Measurements from ENCODE around the gene ITGA7. TPM values are rescaled to one million over a fixed set of nuclear protein-coding genes. Genes with fewer than 3 reads are reported as not detected.
A peak's percentile ranks its signal among the peaks of the same experiment; 100 is the strongest.

The ITGA7 gene
- total RNA-seq, 1 donor from 2014 or later, result 0.94 TPM

- no peaks in the 10 kb centered on the region for H3K36me3 Mint-ChIP-seq (ENCODE audit: low read depth)
- no peaks in the 10 kb centered on the region for H3K9me3 Mint-ChIP-seq
- no peak overlapping the region for H3K4me3 Mint-ChIP-seq (ENCODE audit: low read depth)
- H3K27me3 Mint-ChIP-seq (ENCODE audit: low read depth), result no peaks in the 10 kb centered on the region
- H3K4me1 Mint-ChIP-seq (ENCODE audit: low read depth), result peaks cover 24% of the 10 kb centered on the region
- H3K27ac Mint-ChIP-seq, result no peak overlapping the region
- intact Hi-C loops (cut with micrococcal nuclease), result no loop called here
- no peak for DNase-seq (ENCODE audit: low spot score)
Measured at GRCh38 chr12:55718624-55719275, 11.0 kb upstream of the ITGA7 start.

- H3K9me3 Mint-ChIP-seq, result no peaks in the 10 kb centered on the region
- H3K36me3 Mint-ChIP-seq (ENCODE audit: low read depth), result no peaks in the 10 kb centered on the region
- H3K4me1 Mint-ChIP-seq (ENCODE audit: low read depth), result peaks cover 24% of the 10 kb centered on the region
- intact Hi-C loops (cut with micrococcal nuclease), result no loop called here
- no peak overlapping the region for H3K27ac Mint-ChIP-seq
- H3K27me3 Mint-ChIP-seq (ENCODE audit: low read depth), result no peaks in the 10 kb centered on the region
- DNase-seq (ENCODE audit: low spot score), result no peak
- peak overlapping the region; percentile 91 for H3K4me3 Mint-ChIP-seq (ENCODE audit: low read depth)
Measured at GRCh38 chr12:55718015-55718414, 10.3 kb upstream of the ITGA7 start.

GRCh38 chr12:55717011-55718007 is 9.6 kb upstream of the ITGA7 start:
- peak overlapping the region; percentile 88 for H3K27ac Mint-ChIP-seq
- no peaks in the 10 kb centered on the region for H3K36me3 Mint-ChIP-seq (ENCODE audit: low read depth)
- H3K9me3 Mint-ChIP-seq, result no peaks in the 10 kb centered on the region
- H3K27me3 Mint-ChIP-seq (ENCODE audit: low read depth), result peaks cover 3% of the 10 kb centered on the region
- peaks cover 24% of the 10 kb centered on the region for H3K4me1 Mint-ChIP-seq (ENCODE audit: low read depth)
- DNase-seq (ENCODE audit: low spot score), result no peak
- peak overlapping the region; percentile 91 for H3K4me3 Mint-ChIP-seq (ENCODE audit: low read depth)
- intact Hi-C loops (cut with micrococcal nuclease), result loop anchor here (2.0 kb wide), 1 partner anchor 71 kb away; no protein-coding TSS in a partner anchor

GRCh38 chr12:55716582-55716957 is 8.9 kb upstream of the ITGA7 start:
- Mint-ChIP-seq H3K36me3 (ENCODE audit: low read depth) (no peaks in the 10 kb centered on the region), H3K4me3 (ENCODE audit: low read depth) (peak overlapping the region; percentile 91), H3K27me3 (ENCODE audit: low read depth) (peaks cover 8% of the 10 kb centered on the region), H3K4me1 (ENCODE audit: low read depth) (peaks cover 24% of the 10 kb centered on the region), H3K9me3 (no peaks in the 10 kb centered on the region), H3K27ac (peak overlapping the region; percentile 88)
- DNase-seq (ENCODE audit: low spot score), result no peak
- intact Hi-C loops (cut with micrococcal nuclease), result loop anchor here (1.0 to 2.0 kb wide), 2 partner anchors 13 to 70 kb away; partner anchors contain the start of gene CD63

GRCh38 chr12:55715833-55716581 is 8.3 kb upstream of the ITGA7 start, which contains the start of gene BLOC1S1:
Gene BLOC1S1 (plus strand): TSS chr12:55716046. CDS start chr12:55716052, 6 bp downstream.
- Mint-ChIP-seq H3K4me3 (ENCODE audit: low read depth) (peak within 1 kb of the TSS; percentile 91), H3K27me3 (ENCODE audit: low read depth) (peaks cover 8% of the 10 kb centered on the region), H3K4me1 (ENCODE audit: low read depth) (peaks cover 24% of the 10 kb centered on the region), H3K27ac (peak within 1 kb of the TSS; percentile 88), H3K9me3 (no peaks in the 10 kb centered on the region), H3K36me3 (ENCODE audit: low read depth) (no peaks in the 10 kb centered on the region)
- intact Hi-C loops (cut with micrococcal nuclease), result loop anchor here (1.0 to 2.0 kb wide), 2 partner anchors 13 to 69 kb away; partner anchors contain the start of gene CD63
- peak; percentile 89 for DNase-seq (ENCODE audit: low spot score)

GRCh38 chr12:55715169-55715764 is 7.6 kb upstream of the ITGA7 start:
- H3K9me3 Mint-ChIP-seq, result no peaks in the 10 kb centered on the region
- intact Hi-C loops (cut with micrococcal nuclease), result no loop called here
- no peaks in the 10 kb centered on the region for H3K36me3 Mint-ChIP-seq (ENCODE audit: low read depth)
- peak overlapping the region; percentile 91 for H3K4me3 Mint-ChIP-seq (ENCODE audit: low read depth)
- H3K27me3 Mint-ChIP-seq (ENCODE audit: low read depth), result peaks cover 12% of the 10 kb centered on the region
- H3K4me1 Mint-ChIP-seq (ENCODE audit: low read depth), result peaks cover 24% of the 10 kb centered on the region
- peak overlapping the region; percentile 88 for H3K27ac Mint-ChIP-seq
- DNase-seq (ENCODE audit: low spot score), result no peak

GRCh38 chr12:55713721-55714120 is 6.0 kb upstream of the ITGA7 start:
- Mint-ChIP-seq H3K27me3 (ENCODE audit: low read depth) (peaks cover 24% of the 10 kb centered on the region), H3K4me1 (ENCODE audit: low read depth) (peaks cover 27% of the 10 kb centered on the region), H3K36me3 (ENCODE audit: low read depth) (no peaks in the 10 kb centered on the region), H3K9me3 (no peaks in the 10 kb centered on the region), H3K27ac (no peak overlapping the region), H3K4me3 (ENCODE audit: low read depth) (no peak overlapping the region)
- DNase-seq (ENCODE audit: low spot score), result no peak
- intact Hi-C loops (cut with micrococcal nuclease), result no loop called here

- H3K27ac Mint-ChIP-seq, result no peak overlapping the region
- H3K4me3 Mint-ChIP-seq (ENCODE audit: low read depth), result no peak overlapping the region
- H3K9me3 Mint-ChIP-seq, result no peaks in the 10 kb centered on the region
- peaks cover 32% of the 10 kb centered on the region for H3K27me3 Mint-ChIP-seq (ENCODE audit: low read depth)
- DNase-seq (ENCODE audit: low spot score), result no peak
- H3K4me1 Mint-ChIP-seq (ENCODE audit: low read depth), result peaks cover 27% of the 10 kb centered on the region
- intact Hi-C loops (cut with micrococcal nuclease), result no loop called here
- no peaks in the 10 kb centered on the region for H3K36me3 Mint-ChIP-seq (ENCODE audit: low read depth)
Measured at GRCh38 chr12:55712700-55713415, 5.2 kb upstream of the ITGA7 start.

- intact Hi-C loops (cut with micrococcal nuclease), result no loop called here
- DNase-seq (ENCODE audit: low spot score), result no peak
- Mint-ChIP-seq H3K4me1 (ENCODE audit: low read depth) (peaks cover 22% of the 10 kb centered on the region), H3K9me3 (no peaks in the 10 kb centered on the region), H3K27ac (no peak overlapping the region), H3K36me3 (ENCODE audit: low read depth) (no peaks in the 10 kb centered on the region), H3K4me3 (ENCODE audit: low read depth) (no peak overlapping the region), H3K27me3 (ENCODE audit: low read depth) (peaks cover 36% of the 10 kb centered on the region)
Measured at GRCh38 chr12:55711786-55712553, 4.3 kb upstream of the ITGA7 start.

- H3K4me1 Mint-ChIP-seq (ENCODE audit: low read depth), result peaks cover 17% of the 10 kb centered on the region
- H3K36me3 Mint-ChIP-seq (ENCODE audit: low read depth), result no peaks in the 10 kb centered on the region
- no peak for DNase-seq (ENCODE audit: low spot score)
- H3K27me3 Mint-ChIP-seq (ENCODE audit: low read depth), result peaks cover 53% of the 10 kb centered on the region
- H3K27ac Mint-ChIP-seq, result no peak overlapping the region
- intact Hi-C loops (cut with micrococcal nuclease), result no loop called here
- no peaks in the 10 kb centered on the region for H3K9me3 Mint-ChIP-seq
- peak overlapping the region; percentile 73 for H3K4me3 Mint-ChIP-seq (ENCODE audit: low read depth)
Measured at GRCh38 chr12:55708695-55709233, 1.1 kb upstream of the ITGA7 start.

- Mint-ChIP-seq H3K36me3 (ENCODE audit: low read depth) (no peaks in the 10 kb centered on the region), H3K4me1 (ENCODE audit: low read depth) (peaks cover 17% of the 10 kb centered on the region), H3K4me3 (ENCODE audit: low read depth) (peak overlapping the region; percentile 57), H3K27ac (no peak overlapping the region), H3K9me3 (no peaks in the 10 kb centered on the region), H3K27me3 (ENCODE audit: low read depth) (peaks cover 50% of the 10 kb centered on the region)
- no peak for DNase-seq (ENCODE audit: low spot score)
- intact Hi-C loops (cut with micrococcal nuclease), result no loop called here
Measured at GRCh38 chr12:55707219-55707671, 459 bp downstream of the ITGA7 start.

All from activated T-helper 2 cell treated with anti-CD3 and anti-CD28 coated beads, Interferon-gamma antibody, Interleukin-2, Interleukin-4, amounts not matched to agents 10 μg/mL and 5 μg/mL and 100 μg/mL, durations not matched to agents 14 hours and 24 hours and 36 hours (primary cell).